ENCODE data around the gene KRT33B. TPM values are rescaled to one million over a fixed set of nuclear protein-coding genes. Genes with fewer than 3 reads are reported as not detected.

The KRT33B gene
- total and polyA plus RNA-seq, 2 of the 13 experiments (the other 11 are each of a cell fraction or from before 2014, with no cell fraction given) = not detected

DNA sequence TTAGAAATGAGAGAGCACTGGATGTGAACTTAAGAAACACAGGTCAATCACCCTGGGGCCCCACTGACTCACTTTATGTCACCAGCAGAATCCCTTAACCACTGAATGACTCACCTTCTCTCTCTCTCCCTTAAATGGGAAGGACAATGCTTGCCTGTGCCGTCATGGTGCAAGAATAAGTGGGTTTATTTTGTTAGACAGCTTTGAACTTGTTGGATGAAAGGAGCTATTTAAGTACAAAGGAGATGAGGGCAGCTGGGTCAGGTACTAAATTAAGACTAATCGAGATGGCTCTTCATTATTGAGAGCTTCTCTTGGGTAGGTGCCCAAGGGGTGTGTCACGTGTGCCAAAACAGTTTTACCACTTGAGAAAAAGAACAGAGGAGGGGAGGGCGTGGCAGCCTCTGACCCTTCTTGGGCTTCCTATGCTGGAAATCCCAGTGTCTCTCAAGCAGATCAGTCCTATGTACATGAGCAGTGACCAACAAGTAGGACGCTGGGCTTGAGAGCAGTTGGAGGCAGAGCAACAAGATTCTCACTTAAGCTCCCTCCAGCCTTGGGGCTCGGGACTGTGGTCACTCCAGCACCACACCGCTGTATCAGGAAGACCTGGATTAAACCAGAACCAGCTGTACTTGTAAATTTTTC is 34.5 kb upstream of the KRT33B start:
- no peaks in the 10 kb centered on the region for H3K36me3 ChIP-seq (replicated peaks in 1 of 2; ENCODE audit: control insufficient read depth in 1 of 2, insufficient read depth in 2 of 2, low read length in 2 of 2)
- H4K20me1 ChIP-seq (ENCODE audit: insufficient read depth, low read length) = no peaks in the 10 kb centered on the region
- H3K79me2 ChIP-seq (ENCODE audit: insufficient read depth, low read length) = no peaks in the 10 kb centered on the region
- H3K4me2 ChIP-seq (ENCODE audit: low read depth, low read length) = no peak overlapping the region
- no peak overlapping the region for H2AFZ ChIP-seq (ENCODE audit: low read length)
- H3K9ac ChIP-seq (ENCODE audit: insufficient read depth, low read depth, low read length) = peak overlapping the region; percentile 18; the same call in 1 of the 2 replicates
- no peak overlapping the region for H3K4me3 ChIP-seq (replicated peaks in 1 of 3; ENCODE audit: insufficient read depth in 1 of 3, low read depth in 2 of 3, low read length in 3 of 3)
- peaks cover 34% of the 10 kb centered on the region for H3K4me1 ChIP-seq (ENCODE audit: insufficient read depth, low read length)
- intact Hi-C loops (cut with micrococcal nuclease; ENCODE audit: unreplicated experiment) (no loop called here), in situ Hi-C loops (cut with HindIII; ENCODE audit: extremely low pct_ligation_motif_present, low pct_unique_long_range_greater_than_20kb) (no loop called here)
- POLR2A ChIA-PET = interaction anchor here (0.9 to 4.1 kb wide), 7 partner anchors 10 to 502 kb away, joined by 3 to 35 read pairs (median 3); partner anchors contain the start of gene KRT19
- H3K27ac ChIP-seq (ENCODE audit: extremely low read length, insufficient read depth, low read length) = peak overlapping the region; percentile 7
- no peaks in the 10 kb centered on the region for H3K9me3 ChIP-seq (ENCODE audit: low read length)
- peak; percentile 95 for DNase-seq (ENCODE audit: low spot score)
- H3K27me3 ChIP-seq (ENCODE audit: control insufficient read depth in 1 of 2, insufficient read depth in 2 of 2, low read length in 2 of 2) = no peaks in the 10 kb centered on the region
- 34% methylated on average over 6 of the region's 7 CpGs for WGBS (ENCODE audit: low lambda C conversion rate)
- TSS peak; percentile 69 for BruUV-seq (replicated peaks)
- ATAC-seq = peak; percentile 46; the same call in 1 of the 3 replicates
- FAIRE-seq = no peak
- CTCF ChIA-PET (ENCODE audit: low intra/inter-chr PET ratio, low total read pairs) = no interaction called here
- TF ChIP-seq FOSL2 (CRISPR knock-in tag; IDR thresholded peaks at IDR 0.05) (peak; percentile 99), RXRA (CRISPR knock-in tag; IDR thresholded peaks at IDR 0.05) (peak; percentile 85; the same call in 1 of the 2 replicates), ZNF225 (CRISPR knock-in tag; IDR thresholded peaks at IDR 0.05) (no peak), ATRX (CRISPR knock-in tag; IDR thresholded peaks at IDR 0.05; ENCODE audit: borderline replicate concordance) (no peak), ZNF512 (CRISPR knock-in tag; IDR thresholded peaks at IDR 0.05) (no peak), FOXP1 (IDR thresholded peaks at IDR 0.05) (no peak), FOXP1 (CRISPR knock-in tag; IDR thresholded peaks at IDR 0.05) (0 out of 2 replicates have a peak, but pooled peaks have one; percentile 41), GPBP1L1 (CRISPR knock-in tag; IDR thresholded peaks at IDR 0.05) (no peak), ZNF550 (CRISPR knock-in tag; IDR thresholded peaks at IDR 0.05; ENCODE audit: borderline replicate concordance) (no peak), KLF16 (CRISPR knock-in tag; IDR thresholded peaks at IDR 0.05) (no peak), MXD1 (CRISPR knock-in tag; IDR thresholded peaks at IDR 0.05) (no peak), HNF1B (CRISPR knock-in tag; IDR thresholded peaks at IDR 0.05) (no peak), TIGD3 (CRISPR knock-in tag; IDR thresholded peaks at IDR 0.05; ENCODE audit: borderline replicate concordance) (no peak), ZSCAN21 (CRISPR knock-in tag; IDR thresholded peaks at IDR 0.05; ENCODE audit: borderline replicate concordance) (no peak), MXD3 (CRISPR knock-in tag; IDR thresholded peaks at IDR 0.05) (no peak)
- TF ChIP-seq, protein P1, sequence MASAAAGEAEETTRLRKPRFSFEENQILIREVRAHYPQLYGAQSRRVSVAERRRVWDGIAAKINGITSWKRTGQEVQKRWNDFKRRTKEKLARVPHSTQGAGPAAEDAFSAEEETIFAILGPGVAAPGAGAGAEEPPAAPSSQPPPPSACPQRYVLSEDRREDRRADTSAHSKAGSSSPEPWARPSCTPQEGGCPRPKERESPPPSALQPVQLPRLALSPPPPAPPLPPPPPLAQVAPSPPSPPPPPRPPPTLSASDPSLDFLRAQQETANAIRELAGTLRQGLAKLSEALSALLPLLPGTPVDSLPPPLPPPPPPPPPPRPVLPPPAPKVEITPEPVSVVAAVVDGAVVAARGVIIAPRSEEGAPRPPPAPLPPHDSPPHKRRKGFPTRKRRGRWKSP (CRISPR knock-in tag; IDR thresholded peaks at IDR 0.05) = no peak
